Measurements from ENCODE around the gene SFTPB. TPM values are rescaled to one million over a fixed set of nuclear protein-coding genes. Genes with fewer than 3 reads are reported as not detected.

The SFTPB gene
- polyA plus RNA-seq (not detected in 2 replicates), polyA minus RNA-seq (not detected in 2 replicates)

DNA sequence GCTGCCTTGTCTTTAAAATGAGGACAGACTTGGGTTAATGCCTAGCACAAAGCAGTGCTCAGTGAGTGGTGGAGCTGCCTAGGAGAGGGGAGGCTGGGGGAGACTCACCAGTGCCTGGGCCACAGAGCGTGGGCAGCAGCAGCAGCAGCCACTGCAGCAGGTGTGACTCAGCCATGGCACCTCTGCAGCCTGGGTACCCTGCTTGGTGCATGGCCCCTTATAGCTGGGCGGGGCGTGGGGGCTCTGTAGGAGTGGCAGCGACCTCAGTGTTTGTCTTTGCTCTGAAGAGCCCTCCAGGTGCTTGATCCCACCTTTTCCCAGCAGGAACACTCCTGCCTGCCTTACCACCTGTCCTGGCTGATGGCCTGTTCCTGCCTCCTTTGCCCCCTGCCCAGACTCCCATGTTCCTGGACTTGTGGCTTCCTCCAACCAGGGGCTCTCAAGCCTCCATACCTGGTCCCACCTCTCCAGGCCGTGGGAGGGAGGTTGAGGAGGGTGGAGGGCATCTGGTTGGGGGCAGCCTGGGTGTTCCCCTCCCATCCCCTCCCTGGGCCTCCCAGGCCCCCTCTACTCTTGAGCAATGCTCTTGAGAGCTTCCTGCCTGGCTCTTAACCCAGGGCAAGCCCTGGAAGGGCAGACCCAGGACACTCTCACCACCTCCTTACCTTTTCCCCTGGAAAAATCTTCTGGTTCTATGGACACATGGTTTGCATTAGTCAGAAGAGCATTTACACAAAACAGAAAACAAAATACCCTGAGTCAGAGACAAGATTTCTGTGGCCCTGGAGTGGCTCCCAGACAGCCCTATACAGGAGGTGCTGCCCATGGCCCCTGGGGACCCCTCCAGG lies at the start of gene SFTPB:
TSS of gene SFTPB (minus strand) at position 191 of the 848 bp plus-strand sequence. CDS start at position 175, 16 bp downstream.
- Histone ChIP-seq H3K27ac (ENCODE audit: low read length) (no peak within 1 kb of the TSS), H3K9me3 (ENCODE audit: low read length) (no peaks in the 10 kb centered on the region), H3F3A (ENCODE audit: insufficient read depth, low read length, poor library complexity, severe bottlenecking) (no peaks in the 10 kb centered on the region), H3K36me3 (ENCODE audit: insufficient read depth, low read length) (no peaks in the 10 kb centered on the region), H3K79me2 (replicated peaks; ENCODE audit: insufficient read depth, low read length) (no peaks in the 10 kb centered on the region), H2AFZ (ENCODE audit: low read depth, low read length) (no peak within 1 kb of the TSS), H4K20me1 (ENCODE audit: insufficient read depth) (no peaks in the 10 kb centered on the region), H3K4me3 (ENCODE audit: low read length) (no peak within 1 kb of the TSS), H3K9ac (ENCODE audit: low read length) (no peak within 1 kb of the TSS), H3K4me2 (ENCODE audit: low read length) (no peak within 1 kb of the TSS), H3K27me3 (ENCODE audit: insufficient read depth, low read depth, low read length) (no peaks in the 10 kb centered on the region), H3K9me2 (ENCODE audit: insufficient read depth, low read length) (no peaks in the 10 kb centered on the region)
- TF ChIP-seq SMC3 (conservative IDR thresholded peaks at IDR 0.05; ENCODE audit: poor library complexity), result no peak
- TF ChIP-seq POLR2AphosphoS5 (IDR thresholded peaks at IDR 0.05), result no peak
- TF ChIP-seq CTCF (IDR thresholded peaks at IDR 0.05; ENCODE audit: poor library complexity, severe bottlenecking), result no peak
- no peak for TF ChIP-seq TAF1 (IDR thresholded peaks at IDR 0.05; ENCODE audit: low read depth)
- TF ChIP-seq EZH2 (IDR thresholded peaks at IDR 0.05; ENCODE audit: borderline replicate concordance, insufficient read depth, low read length, poor library complexity, severe bottlenecking), result no peak

DNA sequence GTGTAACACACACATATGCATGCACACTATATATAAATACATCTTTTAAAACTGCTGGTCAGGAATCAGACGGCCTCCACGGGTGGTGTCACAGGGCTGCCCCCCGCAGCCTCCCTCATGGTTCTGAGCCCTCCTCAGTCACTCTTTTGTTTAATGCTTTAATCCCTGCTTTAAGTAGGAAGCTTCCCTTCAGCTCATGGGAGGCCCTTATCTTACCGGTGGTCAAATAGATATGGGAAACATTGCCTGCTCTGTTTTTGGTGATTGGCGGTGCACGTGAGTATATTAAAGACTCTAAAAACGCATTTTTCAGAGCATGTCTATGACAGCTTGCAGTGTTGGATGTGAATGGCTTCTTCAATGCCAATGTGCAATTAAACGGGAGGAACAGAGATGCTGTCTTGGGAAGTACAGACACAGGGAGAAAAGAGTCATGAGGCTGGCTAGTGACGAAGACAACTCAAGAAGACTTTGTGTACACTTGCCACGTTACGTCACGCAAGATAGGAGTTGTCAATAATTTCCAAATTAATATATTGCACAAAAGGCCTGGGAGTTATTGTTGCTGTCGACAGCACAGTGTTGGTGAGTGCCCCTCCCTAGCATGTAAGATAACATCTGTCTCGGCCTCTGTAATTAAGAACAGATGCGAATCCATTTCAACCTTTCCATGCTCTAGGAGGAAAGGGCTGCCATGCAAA lies 49.5 kb upstream of the SFTPB start:
- H3K9me3 ChIP-seq (ENCODE audit: low read length), result no peaks in the 10 kb centered on the region
- H3K27me3 ChIP-seq (ENCODE audit: insufficient read depth, low read depth, low read length), result no peaks in the 10 kb centered on the region
- H2AFZ ChIP-seq (ENCODE audit: low read depth, low read length), result no peak overlapping the region
- no peak overlapping the region for H3K27ac ChIP-seq (ENCODE audit: low read length)
- H3K9ac ChIP-seq (ENCODE audit: low read length), result no peak overlapping the region
- no peak overlapping the region for H3K4me3 ChIP-seq (ENCODE audit: low read length)
- H3F3A ChIP-seq (ENCODE audit: insufficient read depth, low read length, poor library complexity, severe bottlenecking), result no peaks in the 10 kb centered on the region
- H3K79me2 ChIP-seq (replicated peaks; ENCODE audit: insufficient read depth, low read length), result no peaks in the 10 kb centered on the region
- TF ChIP-seq SMC3 (conservative IDR thresholded peaks at IDR 0.05; ENCODE audit: poor library complexity) (no peak), EP300 (conservative IDR thresholded peaks at IDR 0.05; ENCODE audit: poor library complexity, severe bottlenecking) (no peak)
- no peaks in the 10 kb centered on the region for H3K36me3 ChIP-seq (ENCODE audit: insufficient read depth, low read length)
- no peaks in the 10 kb centered on the region for H4K20me1 ChIP-seq (ENCODE audit: insufficient read depth)
- no peaks in the 10 kb centered on the region for H3K9me2 ChIP-seq (ENCODE audit: insufficient read depth, low read length)
- H3K4me2 ChIP-seq (ENCODE audit: low read length), result no peak overlapping the region

- Histone ChIP-seq H3K9ac (ENCODE audit: low read length) (no peak overlapping the region), H4K20me1 (ENCODE audit: insufficient read depth) (no peaks in the 10 kb centered on the region), H3K36me3 (ENCODE audit: insufficient read depth, low read length) (no peaks in the 10 kb centered on the region), H3K9me2 (ENCODE audit: insufficient read depth, low read length) (no peaks in the 10 kb centered on the region), H3K79me2 (replicated peaks; ENCODE audit: insufficient read depth, low read length) (no peaks in the 10 kb centered on the region), H2AFZ (ENCODE audit: low read depth, low read length) (no peak overlapping the region), H3F3A (ENCODE audit: insufficient read depth, low read length, poor library complexity, severe bottlenecking) (no peaks in the 10 kb centered on the region), H3K9me3 (ENCODE audit: low read length) (no peaks in the 10 kb centered on the region), H3K27ac (ENCODE audit: low read length) (no peak overlapping the region), H3K4me2 (ENCODE audit: low read length) (no peak overlapping the region), H3K27me3 (ENCODE audit: insufficient read depth, low read depth, low read length) (no peaks in the 10 kb centered on the region), H3K4me3 (ENCODE audit: low read length) (no peak overlapping the region)
- TF ChIP-seq TAF1 (IDR thresholded peaks at IDR 0.05; ENCODE audit: low read depth) (no peak), MXI1 (conservative IDR thresholded peaks at IDR 0.05; ENCODE audit: poor library complexity, severe bottlenecking) (no peak), CTCF (IDR thresholded peaks at IDR 0.05; ENCODE audit: poor library complexity, severe bottlenecking) (no peak), RAD21 (conservative IDR thresholded peaks at IDR 0.05) (no peak), POLR2AphosphoS5 (IDR thresholded peaks at IDR 0.05) (no peak), EZH2 (IDR thresholded peaks at IDR 0.05; ENCODE audit: borderline replicate concordance, insufficient read depth, low read length, poor library complexity, severe bottlenecking) (no peak)
These were observed 48.4 kb upstream of the SFTPB start for GRCh38 chr2:85716346-85716914.
